ENCODE results near the gene TIAL1.
"Not testable (repeated sequence)": the region's sequence is repeated elsewhere in the genome, so short reads cannot be mapped to it uniquely, and the experiment has no call there.

Gene TIAL1

DNA sequence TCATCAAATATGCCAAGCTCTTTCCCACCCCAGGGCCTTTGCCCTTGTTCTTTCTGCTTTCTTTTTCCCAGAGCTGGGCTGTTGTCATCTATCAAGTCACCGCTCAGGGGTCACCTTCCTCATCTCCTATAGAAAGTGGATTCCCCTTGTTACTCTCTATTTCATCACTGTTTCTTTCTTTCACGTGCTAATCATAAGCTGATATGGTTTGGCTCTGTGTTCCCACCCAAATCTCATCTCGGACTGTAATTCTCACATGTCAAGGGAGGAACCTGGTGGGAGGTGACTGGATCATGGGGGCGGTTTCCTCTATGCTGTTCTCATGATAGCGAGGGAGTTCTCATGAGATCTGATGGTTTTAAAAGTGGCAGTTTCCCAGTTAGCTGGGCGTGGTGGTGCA lies 17.0 kb upstream of the TIAL1 start:
- no peak for DNase-seq (ENCODE audit: low read depth, low spot score)

- DNase-seq (ENCODE audit: low read depth, low spot score) = no peak
Observed at GRCh38 chr10:119611433-119611832, 14.7 kb upstream of the TIAL1 start.

DNA sequence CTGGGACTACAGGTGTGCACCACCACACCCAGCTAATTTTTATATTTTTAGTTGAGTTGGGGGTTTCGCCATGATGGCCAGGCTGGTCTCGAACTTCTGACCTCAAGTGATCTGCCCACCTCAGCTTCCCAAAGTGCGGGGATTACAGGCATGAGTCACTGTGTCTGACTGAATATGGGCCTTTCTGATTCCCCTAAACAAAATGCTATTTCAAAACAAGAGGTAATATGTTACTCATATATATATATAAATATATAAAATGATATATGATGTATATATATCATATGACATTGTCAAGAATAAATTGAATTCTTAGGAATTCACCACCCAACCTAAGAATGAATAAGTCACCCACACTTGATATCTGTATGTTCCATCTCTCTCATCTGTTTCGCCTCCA lies 12.8 kb upstream of the TIAL1 start:
- DNase-seq (ENCODE audit: low read depth, low spot score) = no peak

DNA sequence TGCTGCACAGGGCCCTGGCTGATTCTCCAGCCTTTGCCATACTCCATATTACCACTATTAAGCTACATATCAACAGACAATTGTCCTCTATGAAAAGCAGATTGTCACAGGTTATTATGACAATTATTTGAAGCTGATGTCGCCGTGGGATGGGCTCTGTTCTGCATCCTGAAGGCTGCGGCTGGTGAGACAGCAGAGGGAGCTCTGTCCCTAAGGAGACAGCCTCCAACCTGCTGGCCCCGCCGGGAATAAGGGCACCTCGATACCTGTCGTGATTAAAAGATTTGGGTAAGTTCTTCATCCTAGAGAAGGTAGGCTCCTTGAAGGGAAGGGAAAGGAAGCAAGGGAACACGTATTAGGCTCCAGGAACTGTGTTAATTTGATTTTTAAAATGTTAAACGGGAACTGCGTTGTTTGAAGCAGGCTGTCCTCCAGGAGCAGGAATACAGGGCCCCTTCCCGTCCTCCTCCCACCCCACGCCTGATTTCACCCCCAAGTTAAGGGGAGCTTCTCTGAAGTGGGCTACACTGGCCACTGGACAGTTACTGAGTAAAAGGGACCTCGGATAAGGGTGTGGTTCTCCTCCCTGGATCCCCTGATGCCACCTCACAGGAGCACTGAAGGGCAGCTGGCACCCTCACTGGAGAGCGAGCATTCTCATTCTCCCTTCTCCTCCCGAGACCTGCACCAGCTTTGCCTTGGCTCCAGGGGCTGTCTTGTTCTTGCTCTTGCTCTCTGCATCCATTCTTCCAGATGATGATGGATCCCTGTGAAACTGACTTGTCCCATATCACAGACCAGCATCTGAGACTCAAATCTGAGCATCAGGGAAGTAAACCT lies 11.8 kb upstream of the TIAL1 start:
- no peak for DNase-seq (ENCODE audit: low read depth, low spot score)

- no peak for DNase-seq (ENCODE audit: low read depth, low spot score)
Observed at GRCh38 chr10:119604468-119604867, 7.7 kb upstream of the TIAL1 start.

DNA sequence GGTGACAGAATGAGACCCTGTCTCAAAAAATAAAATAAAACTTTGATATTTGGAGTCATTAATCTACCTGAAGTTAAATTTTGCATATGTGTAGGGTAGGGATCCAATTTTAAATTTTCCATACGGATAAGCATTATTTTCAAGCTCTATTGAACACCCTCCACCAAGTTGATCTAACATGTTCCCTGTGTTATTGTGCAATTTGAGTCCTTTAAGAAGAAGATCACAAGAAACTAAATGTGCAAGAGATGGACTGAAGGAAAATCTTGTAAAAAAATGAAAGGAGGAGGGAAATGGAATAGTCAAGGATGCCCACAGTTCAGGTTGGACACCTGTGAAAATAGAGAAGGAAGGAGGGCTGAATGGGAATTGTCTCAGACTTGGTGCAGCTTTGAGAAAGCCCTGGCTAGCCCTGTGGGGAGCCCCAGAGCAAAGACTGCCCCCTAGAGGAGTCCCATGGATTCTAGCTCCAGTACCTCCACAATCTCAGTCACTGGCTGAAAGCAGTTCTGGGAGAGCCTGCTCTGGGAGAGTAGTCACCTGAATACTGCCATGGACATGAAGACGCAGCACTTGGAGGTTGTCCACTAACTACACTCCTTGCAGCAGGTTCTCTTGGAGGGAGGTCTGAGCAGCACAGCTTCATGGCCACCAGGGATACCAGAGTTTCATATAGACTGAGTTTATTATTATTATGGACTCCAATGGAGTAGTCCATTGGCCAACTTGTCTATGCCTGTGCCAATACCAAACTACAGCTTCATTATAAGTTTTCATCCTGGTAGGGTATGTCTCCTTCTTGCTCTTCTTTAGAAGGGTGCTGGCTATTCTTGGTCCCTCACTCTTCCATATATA lies 5.7 kb upstream of the TIAL1 start:
- DNase-seq (ENCODE audit: low read depth, low spot score) = no peak

GRCh38 chr10:119598397-119598796 lies 1.6 kb upstream of the TIAL1 start:
- DNase-seq (ENCODE audit: low read depth, low spot score) = no peak

- DNase-seq (ENCODE audit: low read depth, low spot score) = no peak
Observed at GRCh38 chr10:119597405-119598186, 832 bp upstream of the TIAL1 start.

DNA sequence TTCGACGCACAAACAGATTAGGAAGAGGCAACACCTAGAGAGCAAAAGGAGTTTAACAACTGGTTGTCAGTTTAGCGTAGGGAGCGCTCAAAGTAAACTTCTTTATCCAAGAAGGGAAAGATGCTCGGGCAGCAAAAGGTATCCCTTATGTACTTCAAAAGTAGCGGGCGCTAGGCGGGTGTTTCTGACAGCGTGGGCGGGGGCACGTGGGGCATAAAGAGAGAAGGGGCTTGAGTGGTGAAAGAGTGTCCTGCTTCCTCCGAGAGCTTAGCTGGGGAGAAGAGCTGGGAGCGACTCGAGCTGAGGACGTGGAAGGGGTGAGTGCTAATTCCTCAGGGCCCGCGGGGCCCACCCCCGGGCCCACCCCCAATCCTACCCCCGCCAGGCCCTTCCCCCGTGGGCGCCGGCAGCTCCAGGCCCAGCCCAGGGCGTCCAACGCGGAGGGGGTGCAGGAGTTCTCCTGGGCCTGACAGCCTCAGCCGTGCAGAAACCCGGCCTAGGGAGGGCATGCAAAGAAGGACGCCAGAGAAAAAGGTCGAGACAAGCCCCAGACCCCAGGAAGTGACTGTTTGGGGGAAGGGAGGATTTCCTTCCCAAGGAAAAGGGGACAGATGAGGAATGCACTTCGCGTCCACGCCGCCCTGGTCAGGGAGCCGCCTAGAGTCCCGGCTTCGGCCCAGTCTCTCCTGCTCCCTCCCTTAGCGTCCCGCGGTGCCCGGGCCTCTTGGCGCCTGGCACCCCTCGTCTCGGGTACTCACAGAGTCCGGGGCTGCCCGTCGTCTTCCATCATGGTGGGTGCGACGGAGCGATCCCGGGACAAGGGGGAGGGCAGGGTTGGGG lies 868 bp downstream of the TIAL1 start:
- DNase-seq (ENCODE audit: low read depth, low spot score) = peak; percentile 36

DNA sequence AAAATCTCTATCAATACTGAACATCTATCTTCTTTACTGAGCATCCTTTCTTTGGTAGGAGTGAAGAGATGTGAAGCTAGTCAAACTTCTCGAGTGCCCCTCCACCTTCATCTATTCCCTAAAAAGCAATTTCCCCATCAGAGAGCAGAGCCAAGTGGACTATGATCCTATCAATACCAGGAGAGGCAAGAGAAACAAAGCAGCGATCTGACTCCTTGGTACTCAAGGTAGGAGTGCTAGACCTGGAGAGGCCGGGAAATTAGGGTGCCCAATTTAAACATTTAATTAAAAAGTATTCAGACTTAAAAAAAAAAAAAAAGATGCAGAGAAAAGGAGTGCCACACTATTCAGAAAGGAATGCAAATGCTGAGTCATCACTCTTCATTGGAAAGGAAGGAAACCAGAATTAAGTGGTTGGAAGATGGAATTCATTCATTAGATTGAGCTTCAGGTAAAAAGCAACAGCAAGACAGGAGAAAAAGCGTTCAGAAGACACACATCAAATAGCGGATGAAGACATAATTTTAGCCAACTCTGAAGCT lies 1.6 kb downstream of the TIAL1 start:
- DNase-seq (ENCODE audit: low read depth, low spot score) = no peak

- no peak for DNase-seq (ENCODE audit: low read depth, low spot score)
Observed at GRCh38 chr10:119588071-119588470, 8.7 kb downstream of the TIAL1 start.

- DNase-seq (ENCODE audit: low read depth, low spot score) = no peak
Observed at GRCh38 chr10:119578355-119578754, 18.4 kb downstream of the TIAL1 start.

DNA sequence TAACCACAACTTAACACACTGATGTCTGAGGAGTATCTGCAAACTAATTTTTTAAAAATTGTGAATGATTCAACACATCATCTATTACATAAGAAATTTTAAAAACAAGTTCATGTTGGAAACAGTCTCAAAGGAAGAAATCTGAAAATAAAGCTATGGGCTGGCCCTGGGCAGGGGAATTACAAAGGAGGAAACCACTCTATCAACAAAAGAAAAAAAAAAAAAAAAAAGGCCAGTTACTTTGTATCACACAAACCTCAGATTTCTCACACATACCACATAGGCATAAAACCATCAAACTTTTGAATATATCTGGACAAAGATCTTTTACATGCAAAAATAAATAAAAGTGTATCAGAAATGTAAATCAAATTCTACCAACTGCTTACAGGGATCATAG lies 20.8 kb downstream of the TIAL1 start:
- DNase-seq (ENCODE audit: low read depth, low spot score) = no peak

- DNase-seq (ENCODE audit: low read depth, low spot score) = no peak
Observed at GRCh38 chr10:119575506-119575905, 21.3 kb downstream of the TIAL1 start.

- no peak for DNase-seq (ENCODE audit: low read depth, low spot score)
Observed at GRCh38 chr10:119567978-119568377, 28.8 kb downstream of the TIAL1 start.

- no peak for DNase-seq (ENCODE audit: low read depth, low spot score)
Observed at GRCh38 chr10:119562097-119562496, 34.7 kb downstream of the TIAL1 start.

- DNase-seq (ENCODE audit: low read depth, low spot score) = not testable (repeated sequence)
Observed at GRCh38 chr10:119559511-119559910, 37.3 kb downstream of the TIAL1 start.

DNA sequence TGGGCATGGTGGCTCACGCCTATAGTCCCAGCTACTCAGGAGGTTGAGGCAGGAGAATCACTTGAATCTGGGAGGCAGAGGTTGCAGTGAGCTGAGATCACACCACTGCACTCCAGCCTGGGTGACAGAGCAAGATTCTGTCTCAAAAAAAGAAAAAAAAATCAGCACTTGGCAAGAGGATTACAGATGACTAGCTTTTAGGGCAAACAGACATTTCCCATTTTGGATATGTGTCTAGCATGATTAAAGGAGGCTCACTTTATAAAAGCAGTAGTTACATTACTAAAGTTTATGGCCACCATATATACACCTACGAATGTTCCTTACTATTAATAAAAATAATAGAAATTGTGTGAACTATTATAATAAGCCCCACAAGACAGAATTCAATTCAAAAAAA lies 40.7 kb downstream of the TIAL1 start:
- DNase-seq (ENCODE audit: low read depth, low spot score) = not testable (repeated sequence)

GRCh38 chr10:119555178-119555784 lies 41.5 kb downstream of the TIAL1 start:
- no peak for DNase-seq (ENCODE audit: low read depth, low spot score)

DNA sequence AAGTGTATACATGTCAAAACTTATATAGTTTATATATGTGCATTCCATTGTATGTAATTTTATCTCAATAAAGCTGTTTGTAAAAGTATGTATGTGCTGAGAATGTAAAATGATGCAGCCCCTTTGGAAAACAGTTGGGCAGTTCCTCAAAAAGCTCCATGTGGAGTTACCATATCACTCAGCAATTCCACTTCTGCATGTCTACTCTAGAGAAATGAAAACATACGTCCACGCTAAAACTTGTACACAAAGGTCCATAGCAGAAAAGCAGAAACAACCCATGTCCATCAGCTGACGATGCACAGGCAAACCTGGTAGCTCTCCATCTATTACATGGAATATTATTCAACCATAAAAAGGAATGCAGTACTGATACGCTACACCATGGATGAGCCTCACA lies 45.9 kb downstream of the TIAL1 start:
- no peak for DNase-seq (ENCODE audit: low read depth, low spot score)

Data from activated naive CD8-positive, alpha-beta T cell treated with anti-CD3 and anti-CD28 coated beads, Interleukin-2, amount 50 U/mL, for 16 hours (primary cell).